Thyroid gland (tissue), 4 donors: Measurements from ENCODE around the gene ZNF750. TPM values are rescaled to one million over a fixed set of nuclear protein-coding genes. Genes with fewer than 3 reads are reported as not detected.

Experiments
- DNase-seq, 2 donors: peaks; one replicate each; pipeline ENCODE4 v3.0.0-alpha.2; 2019
- H3K27ac ChIP-seq, 3 donors: fragments of 200-600 bp; sonication (generic); 1 replicate in 2 of 3; 2 replicates in 1 of 3; pipeline ENCODE4 v1.5.1; 2016 to 2019; ENCODE audit warnings: mild to moderate bottlenecking in 1 of 3, moderate library complexity in 1 of 3
- H3K27me3 ChIP-seq: fragments of 200-600 bp; sonication (generic); one replicate; pipeline ENCODE4 v1.5.1; 2019
- H3K36me3 ChIP-seq, 2 donors: fragments of 200-600 bp; sonication (generic); one replicate each; pipeline ENCODE4 v1.5.1; 2016 to 2019
- H3K4me1 ChIP-seq, 2 donors: fragments of 200-600 bp; sonication (generic); one replicate each; pipeline ENCODE4 v1.5.1; 2017 to 2019
- H3K4me3 ChIP-seq, 3 donors: fragments of 200-600 bp; sonication (generic); replicated peaks in 1 of 3; 1 replicate in 2 of 3; 2 replicates in 1 of 3; pipeline ENCODE4 v1.5.1; 2016; ENCODE audit warnings: mild to moderate bottlenecking in 1 of 3
- H3K9me3 ChIP-seq: fragments of 200-600 bp; sonication (generic); one replicate; pipeline ENCODE4 v1.5.1; 2017
- POLR2A ChIP-seq, 2 donors: fragments of 450-650 bp; IDR thresholded peaks; one replicate each; pipeline ENCODE4 v1.6.1; 2017; ENCODE audit warnings: antibody characterized with exemption in 2 of 2, mild to moderate bottlenecking in 2 of 2, moderate library complexity in 1 of 2
- WGBS, 2 donors: methylation state at CpG; one replicate each; pipeline ENCODE4 v1.1.5; 2017; 5-methylcytosine and 5-hydroxymethylcytosine counted together
- intact Hi-C: fragments of 100-400 bp; cut with DNase I; formaldehyde crosslinking; loops from one replicate; pipeline ENCODE4 v1.15.1; 2023
- total RNA-seq, 4 donors: library from RNA; depleted of rRNA; stranded (reverse); fragments of >200 nt; gene quantifications; one replicate each; pipeline ENCODE4 v1.2.3, GENCODE V29; 2016
- TF ChIP-seq, protein P1 (sequence below), 6 experiments: fragments of 200-600 bp in 3 of 6; fragments of 450-650 bp in 3 of 6; sonication (generic) in 3 of 6; IDR thresholded peaks; one replicate each; pipeline ENCODE4 v1.5.1; 2016 to 2019; ENCODE audit warnings: antibody characterized with exemption in 6 of 6, mild to moderate bottlenecking in 2 of 6, inconsistent platforms in 1 of 6, moderate library complexity in 1 of 6

ZNF750 gene
- total RNA-seq, 4 donors from 2014 or later = 3.0 to 6.0 (median 4.5) TPM

- Histone ChIP-seq H3K9me3 (no peaks in the 10 kb centered on the region), H3K4me3 (no peak overlapping the region), H3K4me1 (no peaks in the 10 kb centered on the region), H3K27ac (no peak overlapping the region), H3K36me3 (no peaks in the 10 kb centered on the region), H3K27me3 (no peaks in the 10 kb centered on the region)
- TF ChIP-seq, protein P1, sequence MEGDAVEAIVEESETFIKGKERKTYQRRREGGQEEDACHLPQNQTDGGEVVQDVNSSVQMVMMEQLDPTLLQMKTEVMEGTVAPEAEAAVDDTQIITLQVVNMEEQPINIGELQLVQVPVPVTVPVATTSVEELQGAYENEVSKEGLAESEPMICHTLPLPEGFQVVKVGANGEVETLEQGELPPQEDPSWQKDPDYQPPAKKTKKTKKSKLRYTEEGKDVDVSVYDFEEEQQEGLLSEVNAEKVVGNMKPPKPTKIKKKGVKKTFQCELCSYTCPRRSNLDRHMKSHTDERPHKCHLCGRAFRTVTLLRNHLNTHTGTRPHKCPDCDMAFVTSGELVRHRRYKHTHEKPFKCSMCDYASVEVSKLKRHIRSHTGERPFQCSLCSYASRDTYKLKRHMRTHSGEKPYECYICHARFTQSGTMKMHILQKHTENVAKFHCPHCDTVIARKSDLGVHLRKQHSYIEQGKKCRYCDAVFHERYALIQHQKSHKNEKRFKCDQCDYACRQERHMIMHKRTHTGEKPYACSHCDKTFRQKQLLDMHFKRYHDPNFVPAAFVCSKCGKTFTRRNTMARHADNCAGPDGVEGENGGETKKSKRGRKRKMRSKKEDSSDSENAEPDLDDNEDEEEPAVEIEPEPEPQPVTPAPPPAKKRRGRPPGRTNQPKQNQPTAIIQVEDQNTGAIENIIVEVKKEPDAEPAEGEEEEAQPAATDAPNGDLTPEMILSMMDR (IDR thresholded peaks at IDR 0.05) = no peak
- TF ChIP-seq POLR2A (IDR thresholded peaks at IDR 0.05) = no peak
- intact Hi-C loops = no loop called here
- WGBS, 2 donors = 96 to 97% methylated on average over 9 of the region's 9 CpGs
- DNase-seq = no peak
Measured at GRCh38 chr17:82803185-82803584, 36.6 kb downstream of the ZNF750 start.

DNA sequence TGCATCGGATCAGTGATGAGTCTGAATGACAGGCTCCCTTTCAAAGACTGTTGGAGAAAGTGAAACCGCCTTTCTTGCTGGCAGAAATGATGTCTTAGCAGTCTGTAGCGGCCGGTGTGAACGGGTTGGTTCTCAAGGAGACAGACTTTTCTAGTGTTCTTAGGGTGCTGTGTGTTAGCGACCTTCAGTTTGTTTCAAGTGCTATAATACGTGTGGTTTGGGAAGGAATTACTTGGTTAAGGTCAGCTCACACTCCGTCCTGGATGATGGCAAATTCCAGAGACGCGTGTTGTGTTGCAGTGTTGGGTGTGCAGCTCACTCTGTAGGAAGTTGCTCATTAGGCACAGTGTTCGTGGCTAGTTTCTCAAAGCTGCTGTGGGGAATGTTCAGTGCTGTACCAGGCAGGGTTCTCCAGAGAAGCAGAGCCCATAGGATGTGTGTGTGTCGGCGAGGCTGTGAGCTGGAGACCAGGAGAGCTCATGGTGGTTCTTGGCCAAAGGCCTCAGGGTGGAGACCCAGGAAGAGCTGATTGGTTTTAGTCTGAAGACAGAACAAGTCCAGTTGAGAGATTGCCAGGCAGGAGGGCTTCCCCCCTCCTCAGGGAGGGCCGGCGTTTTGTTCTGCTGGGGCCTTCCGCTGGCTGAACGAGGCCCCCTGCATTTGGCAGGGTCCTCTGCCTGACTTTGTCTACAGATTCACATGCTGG, 37.6 kb downstream of the ZNF750 start:
- no peaks in the 10 kb centered on the region for H3K9me3 ChIP-seq
- intact Hi-C loops = no loop called here

GRCh38 chr17:82801377-82801970, 38.3 kb downstream of the ZNF750 start:
- WGBS, 2 donors = 94 to 97% methylated on average over 63 of the region's 63 CpGs
- Histone ChIP-seq H3K9me3 (no peaks in the 10 kb centered on the region), H3K4me3 (no peak overlapping the region), H3K4me1 (no peaks in the 10 kb centered on the region), H3K27me3 (no peaks in the 10 kb centered on the region), H3K27ac (no peak overlapping the region), H3K36me3 (no peaks in the 10 kb centered on the region)
- no peak for TF ChIP-seq POLR2A (IDR thresholded peaks at IDR 0.05)
- TF ChIP-seq, protein P1 (IDR thresholded peaks at IDR 0.05) = no peak
- intact Hi-C loops = no loop called here
- no peak for DNase-seq

More for the DNA sequence above, 37.6 kb downstream of the ZNF750 start:
- Histone ChIP-seq H3K36me3 (no peaks in the 10 kb centered on the region), H3K4me3 (no peak overlapping the region), H3K27ac (no peak overlapping the region), H3K4me1 (no peaks in the 10 kb centered on the region), H3K27me3 (no peaks in the 10 kb centered on the region)
- 92 to 94% methylated on average over 13 to 17 of the region's 17 CpGs for WGBS, 2 donors
- DNase-seq = no peak
- no peak for TF ChIP-seq POLR2A (IDR thresholded peaks at IDR 0.05)

- TF ChIP-seq, protein P1 (IDR thresholded peaks at IDR 0.05) = no peak
- H3K4me1 ChIP-seq = no peaks in the 10 kb centered on the region
- H3K27me3 ChIP-seq = no peaks in the 10 kb centered on the region
- intact Hi-C loops = no loop called here
- no peak for DNase-seq
- H3K4me3 ChIP-seq = no peak overlapping the region
- WGBS, 2 donors = 99% methylated on average over 10 to 13 of the region's 15 CpGs
- H3K27ac ChIP-seq = no peak overlapping the region
- no peaks in the 10 kb centered on the region for H3K9me3 ChIP-seq
- H3K36me3 ChIP-seq = no peaks in the 10 kb centered on the region
Measured at GRCh38 chr17:82800885-82801284, 38.9 kb downstream of the ZNF750 start.

GRCh38 chr17:82799591-82799990, 40.2 kb downstream of the ZNF750 start:
- Histone ChIP-seq H3K4me3 (no peak overlapping the region), H3K36me3 (no peaks in the 10 kb centered on the region), H3K27me3 (no peaks in the 10 kb centered on the region), H3K4me1 (no peaks in the 10 kb centered on the region), H3K9me3 (no peaks in the 10 kb centered on the region), H3K27ac (no peak overlapping the region)
- no peak for DNase-seq
- intact Hi-C loops = no loop called here
- 96 to 97% methylated on average over 16 of the region's 16 CpGs for WGBS, 2 donors
- TF ChIP-seq POLR2A (IDR thresholded peaks at IDR 0.05) = no peak

- Histone ChIP-seq H3K4me1 (no peaks in the 10 kb centered on the region), H3K36me3 (no peaks in the 10 kb centered on the region), H3K27ac (no peak overlapping the region), H3K9me3 (no peaks in the 10 kb centered on the region), H3K4me3 (no peak overlapping the region), H3K27me3 (no peaks in the 10 kb centered on the region)
- no peak for DNase-seq
- no peak for TF ChIP-seq POLR2A (IDR thresholded peaks at IDR 0.05)
- TF ChIP-seq, protein P1 (IDR thresholded peaks at IDR 0.05) = no peak
- intact Hi-C loops = no loop called here
- WGBS, 2 donors = 97% methylated on average over 7 of the region's 7 CpGs
Measured at GRCh38 chr17:82798752-82799151, 41.1 kb downstream of the ZNF750 start.
